RCC 7860 (cell line): ENCODE results near the gene SLC24A3.

Experiments used
- DNase-seq: peaks from one replicate; pipeline ENCODE4 v3.0.0-alpha.2; 2015; ENCODE audit warnings: low spot score
- FAIRE-seq: peaks from 2 replicates; lab custom pipeline; 2012; peaks lifted over from hg19 to GRCh38; lab: Jason Lieb, UNC

Gene SLC24A3

GRCh38 chr20:19725814-19726525 is 513.5 kb downstream of the SLC24A3 start:
- DNase-seq, result no peak
- FAIRE-seq, result no peak

DNA sequence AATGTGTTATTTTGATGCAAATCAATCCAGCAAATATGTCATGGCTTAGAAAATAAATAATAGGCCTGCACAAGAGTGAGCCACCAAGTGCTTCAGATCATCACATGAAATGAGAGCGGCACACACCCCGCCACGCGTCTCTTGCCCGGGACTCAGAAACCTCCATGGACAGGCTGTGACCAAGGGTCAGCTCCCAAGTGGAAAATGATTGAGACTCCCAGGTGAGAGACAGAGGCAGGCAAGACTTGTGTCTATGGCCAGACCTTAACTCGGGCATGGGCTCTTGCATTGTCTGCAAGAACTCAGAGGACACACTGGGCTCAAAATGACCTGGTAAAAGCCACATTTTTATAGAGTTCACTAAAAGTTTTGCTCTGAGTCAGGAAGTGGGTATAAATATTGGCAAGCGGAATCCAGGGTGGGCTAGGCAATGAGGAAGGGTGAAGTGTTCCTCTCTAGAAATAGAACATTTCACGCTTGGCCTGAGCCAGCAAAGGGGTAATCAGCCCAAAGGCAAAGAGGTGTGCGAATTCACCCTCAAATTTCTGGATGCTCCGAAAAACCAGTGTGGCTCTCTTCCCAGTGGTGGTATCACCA is 514.9 kb downstream of the SLC24A3 start:
- DNase-seq (no peak), FAIRE-seq (no peak)

GRCh38 chr20:19729672-19730071 is 517.2 kb downstream of the SLC24A3 start:
- no peak for FAIRE-seq
- DNase-seq, result no peak

- DNase-seq (no peak), FAIRE-seq (no peak)
Observed at GRCh38 chr20:19730706-19731105, 518.3 kb downstream of the SLC24A3 start.

DNA sequence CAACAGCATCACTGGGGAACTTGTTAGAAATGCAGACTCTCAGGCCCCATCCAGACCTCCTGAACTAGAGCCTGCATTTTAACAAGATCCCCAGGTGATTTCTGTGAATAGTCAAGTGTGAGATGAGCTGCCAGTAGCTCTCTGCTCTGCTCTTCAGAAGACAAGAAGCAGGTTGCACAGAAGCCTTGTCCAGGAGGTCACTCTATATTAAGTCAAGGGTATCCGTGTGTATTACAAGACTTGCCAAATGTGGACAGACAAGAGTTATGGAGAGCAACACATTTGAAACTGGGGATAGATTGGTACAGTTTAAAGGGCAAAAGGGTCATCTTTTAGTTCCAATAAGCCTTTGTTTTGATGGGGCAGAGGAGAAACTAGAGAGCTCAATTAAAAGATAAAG is 522.4 kb downstream of the SLC24A3 start:
- DNase-seq (no peak), FAIRE-seq (no peak)

- FAIRE-seq, result peak; percentile 69
- DNase-seq, result peak; percentile 70
Observed at GRCh38 chr20:19735446-19735845, 523.0 kb downstream of the SLC24A3 start.

DNA sequence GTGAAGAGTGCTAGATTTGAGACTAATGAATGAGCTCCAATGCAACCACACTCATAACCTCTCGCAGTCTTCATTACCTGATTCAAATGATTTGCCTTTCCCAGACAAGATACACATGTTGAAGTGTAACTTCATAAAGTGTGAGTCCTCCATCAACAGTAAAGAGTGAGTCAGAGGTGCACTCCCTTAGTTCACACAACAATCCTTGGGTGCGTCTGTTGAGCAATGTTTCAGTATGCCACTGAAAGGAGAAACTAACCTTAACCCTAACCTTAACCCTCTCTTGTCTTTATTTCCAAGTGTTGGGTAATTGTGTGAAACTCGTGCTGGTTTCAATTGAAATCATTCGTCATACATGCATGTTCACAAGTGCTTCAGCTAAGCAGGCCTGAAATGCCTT is 524.6 kb downstream of the SLC24A3 start:
- FAIRE-seq (no peak), DNase-seq (no peak)

- FAIRE-seq, result no peak
- DNase-seq, result no peak
Observed at GRCh38 chr20:19738951-19739350, 526.5 kb downstream of the SLC24A3 start.

- FAIRE-seq, result no peak
- DNase-seq, result no peak
Observed at GRCh38 chr20:19739351-19739750, 526.9 kb downstream of the SLC24A3 start.

- DNase-seq (no peak), FAIRE-seq (no peak)
Observed at GRCh38 chr20:19740512-19740911, 528.1 kb downstream of the SLC24A3 start.

DNA sequence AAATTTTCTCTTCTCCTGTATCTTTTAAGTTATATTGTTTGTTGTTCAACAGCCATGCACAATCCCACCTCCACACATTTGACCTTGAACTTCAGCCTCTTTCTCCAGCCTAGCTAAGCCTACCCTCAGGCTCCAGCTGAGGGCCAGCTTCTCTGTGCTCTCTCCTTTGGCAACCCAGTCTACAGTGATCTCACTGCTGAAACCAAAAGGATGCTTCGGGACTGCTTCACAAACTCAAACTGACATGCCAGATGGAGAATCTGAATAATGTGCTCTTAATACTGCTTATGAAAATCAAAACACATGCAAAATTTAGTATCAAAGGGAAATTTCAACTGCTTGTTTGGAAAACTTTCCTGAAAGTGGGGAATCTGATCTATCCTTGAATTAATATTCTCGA is 529.5 kb downstream of the SLC24A3 start:
- FAIRE-seq (no peak), DNase-seq (no peak)

DNA sequence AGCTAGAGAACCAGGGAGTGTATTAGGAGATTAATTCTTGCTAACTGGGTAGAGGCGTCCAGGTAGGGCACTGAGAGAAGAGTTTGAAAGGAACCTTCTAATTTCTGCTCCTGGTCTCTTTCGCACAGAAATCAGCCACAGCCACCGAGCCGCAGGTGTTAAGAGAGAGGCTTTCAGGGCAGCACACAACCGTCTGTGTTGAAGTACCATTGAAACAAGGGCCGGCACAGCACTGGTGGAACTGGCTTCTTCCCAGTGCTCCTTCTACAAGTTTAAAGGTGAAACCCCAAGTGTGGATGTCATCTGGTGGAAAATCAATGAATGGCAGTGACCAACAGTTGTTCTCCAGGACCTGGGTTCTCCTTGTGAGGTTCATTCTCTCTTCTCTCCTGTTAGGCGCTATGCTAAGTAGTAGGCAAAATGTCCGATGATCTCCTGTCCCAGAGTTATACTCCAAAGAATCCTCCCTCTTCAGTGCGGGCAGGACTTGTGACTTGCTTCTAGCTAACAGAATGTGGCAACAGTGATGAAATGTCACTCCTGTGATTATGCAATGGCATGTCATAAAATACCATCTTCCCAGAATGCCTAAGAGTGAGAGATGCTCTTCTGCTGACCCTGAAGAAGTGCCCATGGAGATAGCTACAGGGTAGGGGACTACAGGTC is 530.7 kb downstream of the SLC24A3 start:
- FAIRE-seq (no peak), DNase-seq (no peak)

DNA sequence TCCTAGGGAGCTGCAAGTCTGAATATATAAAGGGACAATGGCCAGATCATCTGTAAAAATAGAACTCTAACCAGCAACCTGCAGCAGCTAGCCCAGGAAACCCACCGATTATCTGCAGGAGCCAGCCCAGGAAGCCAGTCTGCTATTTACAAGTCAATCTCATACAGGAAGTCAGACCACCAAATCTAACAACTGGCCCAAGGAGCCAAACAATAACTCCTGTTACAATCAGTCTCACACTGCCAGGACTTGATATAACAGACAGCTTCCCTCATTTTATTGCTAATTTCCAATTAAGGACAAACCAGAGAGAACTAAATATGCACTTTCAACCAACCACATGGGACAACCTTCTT is 531.2 kb downstream of the SLC24A3 start:
- FAIRE-seq (no peak), DNase-seq (no peak)

DNA sequence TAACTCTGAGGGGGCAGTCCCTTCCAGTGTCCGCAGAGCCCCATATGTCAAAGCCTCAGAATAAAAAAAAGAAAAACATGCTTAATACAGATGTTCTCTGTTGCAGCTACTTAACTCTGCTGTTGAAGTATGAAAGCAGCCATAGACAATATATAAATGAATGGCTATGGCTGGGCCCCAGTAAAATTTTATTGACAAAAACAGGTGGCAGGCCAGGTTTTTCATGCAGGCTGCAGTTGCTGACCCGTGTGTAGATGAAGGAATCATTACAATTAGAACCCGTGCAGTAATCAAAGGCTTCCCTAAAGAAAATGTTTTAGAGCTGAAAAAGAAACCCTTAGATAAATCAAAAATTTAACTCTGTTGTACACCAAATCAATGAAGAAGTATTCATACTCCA is 532.7 kb downstream of the SLC24A3 start:
- FAIRE-seq, result no peak
- DNase-seq, result no peak

GRCh38 chr20:19745584-19745983 is 533.1 kb downstream of the SLC24A3 start:
- DNase-seq (no peak), FAIRE-seq (no peak)

- no peak for FAIRE-seq
Observed at GRCh38 chr20:19746396-19746795, 534.0 kb downstream of the SLC24A3 start.

DNA sequence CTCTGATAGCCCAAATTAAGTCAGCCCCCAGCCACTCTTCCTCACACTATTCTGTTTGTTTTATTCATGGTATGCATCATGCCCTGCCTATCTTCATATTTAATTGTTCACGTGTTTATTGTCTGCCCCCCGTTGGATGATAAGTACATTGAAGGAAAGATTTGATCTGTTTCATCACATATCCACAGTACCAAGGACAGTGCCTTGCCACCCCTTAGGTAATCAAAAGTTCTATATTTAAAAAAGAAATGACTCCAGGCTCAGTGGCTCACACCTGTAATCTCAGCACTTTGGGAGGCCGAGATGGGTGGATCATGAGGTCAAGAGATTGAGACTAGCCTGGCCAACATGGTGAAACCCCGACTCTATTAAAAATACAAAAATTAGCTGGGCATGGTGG is 535.5 kb downstream of the SLC24A3 start:
- FAIRE-seq, result no peak
- DNase-seq, result no peak

More at GRCh38 chr20:19746396-19746795, 534.0 kb downstream of the SLC24A3 start:
- DNase-seq, result no peak

DNA sequence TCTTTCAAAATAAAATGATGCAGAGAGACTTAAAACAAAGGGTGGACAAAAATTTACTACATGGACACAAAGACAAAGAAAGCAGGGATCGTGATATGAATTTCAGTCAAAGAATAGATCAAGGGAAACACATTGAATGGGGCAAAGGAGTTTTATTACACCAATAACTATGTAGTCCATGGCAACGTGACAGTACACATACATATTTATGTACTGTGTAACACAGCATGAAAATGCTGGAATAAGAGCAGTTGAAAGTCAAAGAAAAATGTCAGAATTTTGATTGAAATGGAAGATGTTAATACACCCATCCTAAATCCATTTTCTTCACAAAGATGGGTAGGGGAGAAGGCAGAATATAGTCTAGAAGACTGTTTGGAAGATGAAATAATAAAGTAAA is 536.2 kb downstream of the SLC24A3 start:
- no peak for DNase-seq
- no peak for FAIRE-seq

GRCh38 chr20:19749618-19750071 is 537.2 kb downstream of the SLC24A3 start:
- no peak for FAIRE-seq
- DNase-seq, result no peak

DNA sequence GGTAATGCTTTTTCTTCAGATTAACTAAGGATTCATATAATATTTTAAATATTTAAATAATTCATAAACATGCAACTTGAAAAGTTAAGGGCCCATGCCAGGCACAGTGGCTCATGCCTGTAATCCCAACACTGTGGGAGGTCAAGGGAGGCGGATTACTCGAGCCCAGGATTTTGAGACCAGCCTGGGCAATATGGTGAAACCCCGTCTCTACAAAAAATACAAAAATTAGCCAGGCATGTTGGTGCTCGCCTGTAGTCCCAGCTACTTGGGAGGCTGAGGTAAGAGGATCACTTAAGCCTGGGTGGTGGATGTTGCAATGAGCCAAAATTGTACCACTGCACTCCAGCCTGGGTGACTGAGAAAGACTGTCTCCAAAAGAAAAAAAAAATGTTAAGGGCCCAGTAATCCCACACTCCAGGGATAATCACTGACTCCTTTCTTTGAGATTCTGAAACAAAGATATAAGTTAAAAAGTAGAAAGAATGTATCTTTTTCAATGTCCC is 537.7 kb downstream of the SLC24A3 start:
- FAIRE-seq (no peak), DNase-seq (no peak)

DNA sequence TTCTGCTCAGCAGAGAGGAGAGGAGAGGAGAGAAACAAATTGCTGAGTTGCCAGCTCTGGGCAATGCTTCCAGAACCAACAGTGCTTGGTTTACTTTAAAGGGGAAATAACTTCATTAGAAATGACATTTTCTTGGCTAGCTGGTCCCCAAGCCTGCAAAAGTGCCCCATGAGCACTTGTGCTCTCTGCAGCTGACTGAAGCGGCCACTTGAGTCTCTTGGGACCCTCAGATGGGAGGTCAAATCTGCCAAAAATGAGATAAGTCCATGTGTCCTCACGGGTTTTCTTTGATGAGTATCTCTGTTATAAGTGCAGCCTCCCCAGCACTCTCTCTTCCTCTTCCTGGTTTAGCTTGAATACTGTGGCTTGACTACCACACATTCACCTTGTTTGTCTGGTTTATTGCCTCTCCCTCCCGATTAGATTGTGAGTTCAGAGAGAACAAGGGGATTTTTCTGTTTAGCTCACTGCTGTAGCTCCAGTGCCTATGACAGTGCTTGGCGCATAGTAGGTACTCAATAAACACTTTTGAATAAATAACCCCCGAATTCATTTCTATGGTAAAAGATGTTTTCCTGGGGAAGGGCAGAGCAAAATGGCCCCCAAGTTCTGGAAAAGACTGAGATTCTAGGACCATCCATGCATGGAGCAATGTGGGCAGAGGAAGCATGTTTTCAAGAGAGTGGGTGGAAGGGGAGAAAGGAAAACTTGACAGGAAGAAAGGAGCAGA is 538.6 kb downstream of the SLC24A3 start:
- DNase-seq (no peak), FAIRE-seq (no peak)
